ENCODE results near the gene POR.
A peak's percentile ranks its signal among the peaks of the same experiment; 100 is the strongest.
"Not testable (repeated sequence)": the region's sequence is repeated elsewhere in the genome, so short reads cannot be mapped to it uniquely, and the experiment has no call there.

POR gene

GRCh38 chr7:75885036-75885435 is 29.9 kb upstream of the POR start:
- no peak for DNase-seq

GRCh38 chr7:75887669-75888369 is 27.1 kb upstream of the POR start:
- DNase-seq = no peak

- DNase-seq = no peak
These were observed 26.3 kb upstream of the POR start for GRCh38 chr7:75888464-75889222.

GRCh38 chr7:75889223-75889825 is 25.6 kb upstream of the POR start:
- no peak for DNase-seq

GRCh38 chr7:75889826-75890225 is 25.1 kb upstream of the POR start:
- peak; percentile 51 for DNase-seq

GRCh38 chr7:75891237-75891636 is 23.7 kb upstream of the POR start:
- not testable (repeated sequence) for DNase-seq

GRCh38 chr7:75891815-75892411 is 23.0 kb upstream of the POR start:
- no peak for DNase-seq

- DNase-seq = peak; percentile 22
These were observed 22.2 kb upstream of the POR start for GRCh38 chr7:75892634-75893272.

GRCh38 chr7:75896803-75897327 is 18.1 kb upstream of the POR start:
- no peak for DNase-seq

- DNase-seq = no peak
These were observed 14.2 kb upstream of the POR start for GRCh38 chr7:75900617-75901315.

- DNase-seq = peak; percentile 71
These were observed 9.0 kb upstream of the POR start for GRCh38 chr7:75905785-75906604.

- no peak for DNase-seq
These were observed 7.8 kb upstream of the POR start for GRCh38 chr7:75906991-75907667.

GRCh38 chr7:75907668-75908039 is 7.3 kb upstream of the POR start:
- DNase-seq = not testable (repeated sequence)

GRCh38 chr7:75909521-75910132 is 5.3 kb upstream of the POR start:
- no peak for DNase-seq

- DNase-seq = not testable (repeated sequence)
These were observed 3.8 kb upstream of the POR start for GRCh38 chr7:75911186-75911585.

GRCh38 chr7:75913437-75913836 is 1.5 kb upstream of the POR start:
- no peak for DNase-seq

- DNase-seq = no peak
These were observed 743 bp upstream of the POR start for GRCh38 chr7:75914169-75914654.

GRCh38 chr7:75915416-75916156 is 631 bp downstream of the POR start:
- peak; percentile 35 for DNase-seq

- no peak for DNase-seq
These were observed 1.3 kb downstream of the POR start for GRCh38 chr7:75916259-75916658.

Data from HCEC 1CT (cell line).